ENCODE measurements around the gene FOXP1.
"Not testable (repeated sequence)": the region's sequence is repeated elsewhere in the genome, so short reads cannot be mapped to it uniquely, and the experiment has no call there.

Gene FOXP1

GRCh38 chr3:71000483-71000882 is 583.0 kb downstream of the FOXP1 start:
- DNase-seq (ENCODE audit: low spot score) = no peak

GRCh38 chr3:70999730-71000129 is 583.8 kb downstream of the FOXP1 start:
- DNase-seq (ENCODE audit: low spot score) = no peak

GRCh38 chr3:70996082-70996481 is 587.4 kb downstream of the FOXP1 start:
- no peak for DNase-seq (ENCODE audit: low spot score)

GRCh38 chr3:70994644-70995043 is 588.9 kb downstream of the FOXP1 start:
- DNase-seq (ENCODE audit: low spot score) = no peak

- no peak for DNase-seq (ENCODE audit: low spot score)
Measured at GRCh38 chr3:70992562-70993204, 590.8 kb downstream of the FOXP1 start.

- no peak for DNase-seq (ENCODE audit: low spot score)
Measured at GRCh38 chr3:70992131-70992530, 591.4 kb downstream of the FOXP1 start.

- no peak for DNase-seq (ENCODE audit: low spot score)
Measured at GRCh38 chr3:70990723-70991122, 592.8 kb downstream of the FOXP1 start.

GRCh38 chr3:70990185-70990584 is 593.3 kb downstream of the FOXP1 start:
- no peak for DNase-seq (ENCODE audit: low spot score)

GRCh38 chr3:70989174-70989573 is 594.4 kb downstream of the FOXP1 start:
- DNase-seq (ENCODE audit: low spot score) = no peak

GRCh38 chr3:70988111-70988510 is 595.4 kb downstream of the FOXP1 start:
- DNase-seq (ENCODE audit: low spot score) = no peak

- no peak for DNase-seq (ENCODE audit: low spot score)
Measured at GRCh38 chr3:70985572-70985971, 598.0 kb downstream of the FOXP1 start.

- DNase-seq (ENCODE audit: low spot score) = no peak
Measured at GRCh38 chr3:70984776-70985482, 598.6 kb downstream of the FOXP1 start.

GRCh38 chr3:70982700-70983140 is 600.8 kb downstream of the FOXP1 start:
- DNase-seq (ENCODE audit: low spot score) = no peak

GRCh38 chr3:70982284-70982683 is 601.2 kb downstream of the FOXP1 start:
- no peak for DNase-seq (ENCODE audit: low spot score)

- no peak for DNase-seq (ENCODE audit: low spot score)
Measured at GRCh38 chr3:70981231-70981880, 602.2 kb downstream of the FOXP1 start.

GRCh38 chr3:70980646-70981170 is 602.8 kb downstream of the FOXP1 start:
- no peak for DNase-seq (ENCODE audit: low spot score)

- no peak for DNase-seq (ENCODE audit: low spot score)
Measured at GRCh38 chr3:70979983-70980645, 603.4 kb downstream of the FOXP1 start.

- DNase-seq (ENCODE audit: low spot score) = no peak
Measured at GRCh38 chr3:70977712-70978111, 605.8 kb downstream of the FOXP1 start.

GRCh38 chr3:70975981-70976380 is 607.5 kb downstream of the FOXP1 start:
- not testable (repeated sequence) for DNase-seq (ENCODE audit: low spot score)

- no peak for DNase-seq (ENCODE audit: low spot score)
Measured at GRCh38 chr3:70974747-70975146, 608.8 kb downstream of the FOXP1 start.

GRCh38 chr3:70973558-70973957 is 610.0 kb downstream of the FOXP1 start:
- DNase-seq (ENCODE audit: low spot score) = peak; percentile 65

- no peak for DNase-seq (ENCODE audit: low spot score)
Measured at GRCh38 chr3:70972855-70973254, 610.7 kb downstream of the FOXP1 start.

Measured in RKO (cell line).